ENCODE measurements around the gene MMGT1.

The MMGT1 gene

DNA sequence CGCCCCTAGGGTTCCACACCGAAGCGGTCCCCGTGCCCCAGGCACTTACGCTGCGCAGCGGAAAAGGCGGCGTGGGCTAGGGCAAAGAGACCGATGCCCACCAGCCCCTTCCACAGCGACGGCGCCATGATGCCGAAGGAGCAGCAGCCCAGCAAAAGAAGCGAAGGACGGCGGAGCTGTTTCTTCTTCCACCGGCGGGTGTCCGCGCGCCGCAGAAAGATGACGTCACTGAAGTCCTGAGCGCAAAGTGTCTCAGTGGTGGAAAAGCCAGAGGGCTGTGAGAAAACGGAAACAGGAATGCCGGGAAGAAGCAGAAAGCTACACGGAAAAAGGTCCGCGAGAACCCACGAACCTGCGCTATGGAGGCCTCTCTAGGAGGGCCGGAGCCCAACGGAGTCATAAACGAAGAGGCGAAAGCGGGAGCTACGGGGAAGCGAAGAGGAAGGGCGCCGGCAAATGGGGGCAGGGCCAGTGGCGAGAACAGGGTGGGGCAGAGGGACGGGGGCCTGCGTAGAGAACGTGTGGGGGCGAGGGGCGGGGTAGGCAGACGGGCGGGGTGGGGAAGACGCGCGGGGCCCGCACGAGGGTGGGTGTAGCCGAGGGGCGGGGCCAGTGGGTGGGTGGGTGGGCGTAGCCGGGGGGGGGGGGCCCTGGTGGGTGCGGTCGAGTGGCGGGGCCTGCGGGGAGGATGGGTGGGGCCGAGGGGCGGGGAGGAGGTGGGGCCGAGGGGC, at the start of gene MMGT1:
MMGT1 (minus strand) TSS at position 441 of the 731 bp plus-strand sequence; CDS start at position 128, 313 bp downstream.
- DNase-seq: peak; percentile 90

DNA sequence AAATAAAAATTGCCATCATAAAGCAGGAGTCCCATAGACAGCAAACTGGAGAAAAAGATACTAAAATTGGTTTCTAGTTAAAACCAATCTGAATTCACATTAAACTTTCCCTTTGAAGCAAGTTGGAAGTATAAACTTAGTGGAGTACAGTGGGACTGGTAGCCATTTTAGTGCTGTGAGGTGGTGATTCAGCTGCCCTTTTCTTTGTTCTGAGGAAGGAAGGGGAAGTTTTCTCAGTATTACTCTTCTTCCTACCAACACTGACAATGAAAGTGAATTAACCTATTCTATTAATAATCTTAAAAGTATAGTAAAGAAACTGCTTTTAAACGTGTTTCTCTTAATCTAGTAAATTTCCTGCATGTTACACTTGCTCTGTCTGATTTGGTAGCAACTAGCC, 48.1 kb upstream of the MMGT1 start:
- no peak for DNase-seq

DNA sequence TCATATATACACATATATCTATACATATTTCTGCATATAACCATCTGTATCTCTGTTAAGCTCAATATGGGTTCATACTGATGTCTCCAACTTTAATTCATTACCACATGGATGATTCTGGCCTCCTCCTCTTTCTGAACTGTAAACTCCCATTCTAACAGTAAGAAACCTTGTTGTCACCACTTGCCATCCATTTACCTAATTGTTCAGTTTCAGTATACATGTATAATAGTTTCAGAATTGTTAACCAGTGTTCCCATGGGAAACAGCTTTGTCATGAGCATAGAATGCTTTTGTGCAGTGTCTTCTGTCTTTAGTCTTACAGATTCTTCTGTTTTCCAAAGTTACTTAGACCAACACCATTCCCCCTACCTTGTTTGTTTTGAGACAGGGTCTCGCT, 47.4 kb upstream of the MMGT1 start:
- no peak for DNase-seq

DNA sequence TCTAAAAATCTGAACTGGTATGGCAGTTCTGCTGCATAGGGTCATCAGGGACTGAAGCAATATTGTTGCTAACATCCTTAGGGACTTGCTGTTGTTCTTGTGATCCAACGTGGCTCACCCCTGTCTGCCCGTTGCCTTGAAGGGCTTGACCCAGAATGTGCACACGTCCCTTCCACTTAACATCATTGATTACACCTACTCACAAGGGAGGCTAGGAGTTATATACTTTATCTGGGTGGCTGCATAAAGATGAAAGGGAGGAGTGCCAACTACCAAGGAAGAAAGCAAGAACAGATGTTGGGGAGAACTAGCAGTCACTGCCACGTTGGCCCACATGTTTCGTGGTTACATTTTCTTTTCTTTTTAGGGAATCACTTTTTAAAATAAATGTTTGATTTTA, 45.4 kb upstream of the MMGT1 start:
- DNase-seq: no peak

DNA sequence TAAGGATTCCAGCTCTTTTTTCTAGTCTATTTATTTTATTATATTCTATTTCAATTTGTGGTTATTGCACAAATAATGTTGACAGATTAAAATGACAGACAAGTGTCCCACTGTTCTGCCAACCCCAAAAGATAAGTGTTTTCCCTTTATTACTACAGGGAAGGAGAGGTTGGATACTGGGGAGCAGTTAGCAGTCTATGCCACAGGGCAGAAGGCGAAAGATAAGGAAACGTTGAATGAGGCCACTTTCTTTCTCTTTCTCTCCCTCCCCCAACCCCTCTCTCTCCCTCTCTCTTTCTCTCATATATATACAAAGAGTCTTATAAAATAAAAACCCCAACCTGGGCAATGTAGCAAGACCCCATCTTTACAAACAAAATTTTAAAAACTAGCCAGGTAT, 43.1 kb upstream of the MMGT1 start:
- DNase-seq: no peak

DNA sequence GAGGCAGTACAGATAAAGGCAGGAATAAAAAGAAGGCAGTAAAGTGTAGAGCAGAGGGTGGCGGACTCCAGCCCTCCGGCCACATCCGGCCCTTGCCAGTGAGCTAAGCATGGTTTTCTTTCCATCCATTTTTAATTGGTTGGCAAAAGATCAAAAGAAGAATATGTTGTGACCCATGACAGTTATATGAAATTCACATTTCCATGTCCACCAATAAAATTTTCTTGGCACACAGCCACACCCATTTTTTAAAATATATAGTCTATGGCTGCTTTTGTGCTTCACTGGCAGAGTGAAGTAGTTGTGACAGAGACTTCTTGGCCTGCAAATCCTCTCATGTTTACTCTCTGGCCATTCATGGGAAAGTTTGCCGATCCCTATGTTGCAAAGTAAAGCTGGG, 41.2 kb upstream of the MMGT1 start:
- no peak for DNase-seq

DNA sequence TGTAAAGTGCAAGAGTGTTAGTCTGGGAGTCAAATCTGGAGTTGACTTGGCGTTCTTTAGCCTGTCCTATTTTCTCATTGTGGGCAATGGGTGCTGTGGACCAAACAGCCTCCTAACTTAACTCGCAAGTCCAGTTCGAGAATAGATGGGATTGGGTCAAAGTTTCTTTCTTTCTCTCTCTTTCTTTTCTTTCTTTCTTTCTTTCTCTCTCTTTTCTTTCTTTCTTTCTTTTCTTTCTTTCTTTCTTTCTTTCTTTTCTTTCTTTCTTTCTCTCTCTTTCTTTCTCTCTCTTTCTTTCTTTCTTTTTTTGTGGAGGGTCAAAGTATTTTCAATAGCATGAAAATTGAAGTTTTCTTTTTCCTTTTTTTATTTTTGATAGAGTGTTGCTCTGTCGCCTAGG, 14.5 kb upstream of the MMGT1 start:
- no peak for DNase-seq

DNA sequence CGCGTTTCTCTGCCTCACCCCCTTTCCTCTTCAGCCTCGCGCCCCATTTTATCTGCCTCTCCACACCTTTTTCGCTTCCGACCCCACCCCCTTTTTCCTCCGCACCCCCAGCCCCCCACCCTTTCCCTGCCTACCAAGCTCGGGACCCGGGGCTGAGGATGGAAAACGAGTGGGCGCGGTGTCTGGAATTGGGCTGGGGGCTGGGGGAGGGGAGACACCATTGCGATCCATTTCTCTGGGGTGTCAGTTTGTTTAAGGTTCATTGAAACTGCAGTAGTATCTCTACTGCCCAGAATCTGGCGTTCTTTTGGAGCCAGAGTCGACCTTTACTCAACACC, 12.2 kb upstream of the MMGT1 start:
- no peak for DNase-seq

DNA sequence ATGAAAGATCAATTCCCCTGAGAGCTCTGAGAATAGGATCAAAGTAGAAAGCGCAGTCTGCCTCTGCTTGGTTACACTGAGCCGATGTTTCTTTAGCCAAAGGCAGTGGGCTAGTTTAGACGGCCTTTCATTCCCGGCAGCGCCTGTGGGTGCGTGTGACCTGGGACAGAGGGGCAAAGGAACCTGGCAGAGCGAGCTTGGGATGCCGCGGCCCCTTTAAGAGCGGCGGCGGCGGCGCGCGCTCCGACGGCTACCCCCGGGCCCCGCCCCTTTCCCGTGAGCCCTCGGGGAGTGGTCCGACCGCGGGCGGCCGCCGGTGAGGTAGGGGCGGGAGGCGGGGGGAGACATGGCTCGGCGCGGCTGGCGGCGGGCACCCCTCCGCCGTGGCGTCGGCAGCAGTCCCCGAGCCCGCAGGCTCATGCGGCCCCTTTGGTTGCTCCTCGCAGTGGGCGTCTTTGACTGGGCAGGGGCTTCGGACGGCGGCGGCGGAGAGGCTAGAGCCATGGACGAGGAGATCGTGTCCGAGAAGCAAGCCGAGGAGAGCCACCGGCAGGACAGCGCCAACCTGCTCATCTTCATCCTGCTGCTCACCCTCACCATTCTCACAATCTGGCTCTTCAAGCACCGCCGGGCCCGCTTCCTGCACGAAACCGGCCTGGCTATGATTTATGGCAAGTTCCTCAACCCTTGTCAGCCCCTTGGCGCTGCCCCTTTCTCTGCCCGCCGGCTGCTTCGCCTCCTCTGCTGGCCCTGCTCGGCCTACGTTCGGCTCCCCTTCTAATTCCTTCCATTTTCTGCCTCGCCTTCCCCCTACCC, 11.6 kb upstream of the MMGT1 start, which contains the start of gene SLC9A6:
SLC9A6 (plus strand) TSS at position 279 of the 816 bp plus-strand sequence; CDS start at position 503, 224 bp downstream.
- DNase-seq: peak; percentile 75

DNA sequence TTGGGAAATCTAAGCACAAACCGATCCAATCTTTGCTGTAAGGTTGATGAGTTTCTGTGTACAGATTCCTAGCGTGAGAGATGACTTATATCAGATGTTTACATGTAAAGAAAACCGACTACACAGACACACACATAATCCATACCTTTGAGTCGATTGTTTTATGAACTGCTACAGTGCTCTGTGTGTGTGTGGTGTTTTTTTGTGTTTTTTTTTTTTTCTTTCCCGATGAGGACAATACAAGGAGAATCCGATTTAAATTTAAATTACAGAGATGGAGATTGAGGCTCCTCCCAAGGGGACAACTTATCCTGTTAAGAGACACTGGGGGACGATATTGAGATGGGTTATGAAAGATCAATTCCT, 11.0 kb upstream of the MMGT1 start:
- DNase-seq: no peak

DNA sequence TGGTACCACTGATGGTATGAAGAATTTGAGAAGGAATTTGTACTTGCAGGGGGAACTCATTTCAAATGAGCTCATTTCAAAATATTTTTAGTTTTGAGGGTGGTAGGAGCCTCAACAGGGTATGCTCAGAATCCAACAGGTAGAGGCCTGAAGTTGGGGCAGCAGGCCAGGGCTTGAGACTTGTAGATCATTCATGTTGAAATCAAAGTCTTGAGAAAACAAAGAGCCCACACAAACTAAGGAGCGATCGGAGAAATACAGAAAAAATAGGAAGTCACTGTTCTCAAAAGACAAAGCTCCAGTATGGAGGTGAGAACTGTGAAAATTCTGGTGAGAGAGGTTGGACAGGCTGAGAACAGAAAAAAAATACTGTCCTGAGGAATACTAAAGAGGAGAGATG, 10.5 kb upstream of the MMGT1 start:
- no peak for DNase-seq

DNA sequence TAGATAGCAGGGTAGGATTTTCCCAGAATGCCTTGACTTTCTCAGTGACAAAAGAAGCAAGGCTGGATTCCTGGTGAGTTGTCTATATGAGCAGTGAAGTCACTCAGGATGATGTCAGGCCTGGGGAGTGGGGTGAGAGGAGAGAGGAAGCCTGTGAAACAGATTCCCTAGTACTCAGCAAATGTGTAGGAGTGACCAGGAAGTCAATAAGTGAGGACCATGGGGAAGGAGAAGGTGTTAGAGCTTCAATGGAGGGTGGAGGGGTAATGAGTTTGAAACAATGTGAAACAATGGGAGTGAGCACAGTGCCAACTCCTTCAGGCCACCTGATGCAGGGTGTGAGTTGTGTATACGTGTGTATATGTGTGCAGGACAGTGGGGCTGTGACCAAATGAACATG, 9.1 kb upstream of the MMGT1 start:
- DNase-seq: no peak

DNA sequence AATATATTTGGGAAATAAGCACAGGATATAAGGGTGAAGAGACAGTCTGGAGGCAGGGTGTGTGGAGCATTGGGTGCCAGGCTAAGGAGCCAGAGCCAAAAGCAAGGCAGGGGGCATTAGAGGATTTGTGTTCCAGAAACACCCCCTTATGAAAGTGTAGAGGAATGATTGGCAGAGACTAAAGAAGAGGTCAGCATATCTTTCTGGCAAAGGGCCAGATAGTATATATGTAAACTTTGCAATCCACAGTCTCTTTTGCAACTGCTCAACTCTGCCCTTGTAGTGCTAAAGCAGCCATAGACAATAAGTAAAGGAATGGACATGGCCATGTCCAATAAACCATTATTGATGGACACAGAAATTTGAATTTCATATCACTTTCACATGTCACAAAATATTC, 7.9 kb upstream of the MMGT1 start:
- DNase-seq: no peak

DNA sequence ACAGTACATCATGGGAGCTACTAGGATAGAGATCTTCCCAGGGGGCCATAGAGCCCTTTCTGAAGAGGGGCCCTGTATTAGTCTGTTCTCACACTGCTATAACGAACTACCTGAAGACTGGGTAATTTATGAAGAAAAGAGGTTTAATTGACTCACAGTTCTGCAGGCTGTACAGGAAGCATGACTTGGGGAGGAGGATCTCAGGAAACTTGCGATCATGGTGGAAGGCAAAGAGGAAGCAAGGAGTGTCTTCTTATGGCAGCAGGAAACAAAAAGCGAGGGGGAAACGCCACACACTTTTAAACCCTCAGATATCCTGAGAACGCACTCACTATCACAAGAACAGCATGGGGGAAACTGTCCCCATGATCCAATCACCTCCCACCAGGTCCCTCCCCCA, 7.2 kb upstream of the MMGT1 start:
- DNase-seq: no peak

DNA sequence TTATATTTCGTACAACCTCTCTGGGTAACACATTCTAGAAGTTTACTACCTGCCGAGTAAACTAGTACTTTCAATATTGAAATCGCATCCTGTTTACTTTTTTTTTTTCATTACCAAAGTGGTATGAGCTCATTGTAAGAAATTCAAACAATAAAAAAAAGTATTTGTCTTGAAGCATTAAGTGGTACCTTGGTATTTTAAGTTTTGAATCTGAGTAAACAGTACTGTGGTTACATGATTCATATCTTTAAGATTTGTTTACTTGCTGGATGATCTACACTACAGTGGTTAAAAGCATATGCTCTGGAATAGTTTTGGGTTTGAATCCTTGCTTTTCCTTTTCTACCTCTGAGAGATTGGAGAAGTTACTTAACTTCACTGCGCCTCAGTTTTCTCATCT, 3.8 kb upstream of the MMGT1 start:
- no peak for DNase-seq

DNA sequence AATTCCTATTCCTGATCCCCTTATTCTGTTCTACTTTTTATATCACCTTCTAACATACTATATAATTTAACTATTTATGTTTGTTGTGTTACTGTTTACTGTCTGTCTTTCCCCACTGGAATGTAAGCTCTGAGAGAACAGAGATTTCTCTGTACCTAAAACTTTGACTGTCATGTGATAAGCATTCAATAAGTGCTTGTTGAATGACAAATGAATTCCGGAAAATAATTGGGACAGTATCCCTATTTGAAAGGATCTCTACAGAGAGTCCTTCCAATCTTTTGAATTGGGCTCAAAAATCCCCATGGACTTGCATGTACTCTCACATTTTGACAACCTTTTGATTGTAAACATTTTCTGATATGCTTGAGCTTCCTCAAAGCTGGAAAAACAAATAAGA, 1.6 kb upstream of the MMGT1 start:
- no peak for DNase-seq

DNA sequence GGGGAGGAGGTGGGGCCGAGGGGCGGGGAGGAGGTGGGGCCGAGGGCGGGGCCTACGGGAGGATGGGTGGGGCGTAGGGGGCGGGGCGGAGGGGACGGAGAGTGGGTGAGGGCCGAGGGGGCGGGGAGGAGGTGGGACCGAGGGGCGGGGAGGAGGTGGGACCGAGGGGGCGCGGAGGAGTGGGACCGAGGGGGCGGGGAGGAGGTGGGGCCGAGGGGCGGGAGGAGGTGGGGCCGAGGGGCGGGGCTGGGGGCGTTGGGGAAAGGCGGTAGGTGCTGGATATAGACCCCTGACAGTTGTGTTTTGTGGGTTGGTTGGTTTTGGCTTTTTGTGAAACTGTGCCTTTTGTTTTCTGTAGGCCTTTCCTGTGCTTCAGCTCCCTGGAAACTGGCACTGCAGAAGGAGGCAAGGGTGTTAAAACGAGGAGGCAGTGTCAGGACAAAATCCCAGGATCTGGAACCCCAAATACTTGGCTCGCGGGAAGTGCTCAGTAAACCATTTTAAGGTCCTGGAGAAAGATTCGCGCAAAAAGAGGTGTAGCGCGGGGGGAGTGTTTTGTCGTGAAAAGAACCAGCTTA, 580 bp upstream of the MMGT1 start:
- peak; percentile 81 for DNase-seq

DNA sequence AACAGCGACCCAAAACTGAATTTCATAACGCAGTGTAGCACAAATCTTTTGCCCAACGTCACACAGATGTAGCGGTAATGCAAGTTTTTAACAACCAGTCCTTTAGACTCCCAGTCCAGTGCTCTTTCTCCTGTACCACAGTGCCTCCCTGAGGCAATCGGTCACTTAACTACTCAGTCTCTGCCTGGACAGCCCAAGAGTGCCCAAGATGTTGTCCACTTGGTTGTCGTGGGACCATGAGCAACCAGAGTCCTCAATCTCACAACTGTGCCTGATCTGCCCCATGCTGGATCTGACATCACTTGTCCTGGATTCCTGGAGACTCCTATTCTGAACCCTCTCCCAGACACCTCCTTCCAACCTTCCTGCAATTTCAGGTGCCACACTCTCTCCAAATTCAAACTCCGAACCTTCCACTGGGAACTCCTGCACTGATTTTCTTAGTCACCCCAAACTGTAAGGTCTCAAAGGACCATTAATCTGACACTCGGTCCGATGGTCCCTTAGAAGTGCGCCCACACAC, 702 bp downstream of the MMGT1 start:
- no peak for DNase-seq

DNA sequence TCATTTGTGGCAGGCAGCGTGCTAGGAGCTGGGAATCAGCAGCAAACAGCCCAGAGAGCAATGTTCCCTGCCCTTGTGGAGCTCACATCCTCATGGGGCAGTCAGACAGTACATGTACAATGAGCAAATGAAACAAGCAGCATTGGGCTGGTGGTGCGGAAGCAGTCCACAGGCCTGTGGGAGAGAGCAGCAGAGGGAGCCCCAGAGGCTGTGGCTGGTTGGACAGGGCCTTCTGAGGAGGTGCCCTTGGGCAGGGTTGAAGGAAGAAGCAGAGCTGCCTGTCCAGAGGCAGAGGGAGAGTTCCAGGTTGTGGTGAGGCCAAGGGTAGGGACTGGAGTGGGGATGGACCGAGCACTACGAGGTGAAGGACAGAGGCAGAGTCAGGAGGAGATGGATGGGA, 22.5 kb downstream of the MMGT1 start:
- DNase-seq: no peak

DNA sequence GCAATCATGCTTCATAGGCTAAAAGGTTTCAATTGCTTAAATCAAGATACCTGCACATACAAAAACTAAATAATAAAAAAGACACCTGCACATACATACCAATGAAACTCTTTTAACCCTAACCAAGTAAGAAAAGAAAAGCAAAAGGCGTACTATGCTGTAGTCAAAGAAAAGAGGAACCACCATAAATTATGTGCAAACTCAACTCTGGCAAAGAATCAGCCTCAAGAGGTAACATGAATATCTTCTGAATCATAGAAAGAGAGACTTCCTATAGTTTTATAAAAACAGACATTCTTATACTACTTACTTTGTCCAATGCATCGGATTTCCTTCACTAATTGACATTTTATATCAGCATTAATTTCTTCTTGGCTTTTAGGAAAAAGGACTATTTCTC, 29.3 kb downstream of the MMGT1 start:
- no peak for DNase-seq

DNA sequence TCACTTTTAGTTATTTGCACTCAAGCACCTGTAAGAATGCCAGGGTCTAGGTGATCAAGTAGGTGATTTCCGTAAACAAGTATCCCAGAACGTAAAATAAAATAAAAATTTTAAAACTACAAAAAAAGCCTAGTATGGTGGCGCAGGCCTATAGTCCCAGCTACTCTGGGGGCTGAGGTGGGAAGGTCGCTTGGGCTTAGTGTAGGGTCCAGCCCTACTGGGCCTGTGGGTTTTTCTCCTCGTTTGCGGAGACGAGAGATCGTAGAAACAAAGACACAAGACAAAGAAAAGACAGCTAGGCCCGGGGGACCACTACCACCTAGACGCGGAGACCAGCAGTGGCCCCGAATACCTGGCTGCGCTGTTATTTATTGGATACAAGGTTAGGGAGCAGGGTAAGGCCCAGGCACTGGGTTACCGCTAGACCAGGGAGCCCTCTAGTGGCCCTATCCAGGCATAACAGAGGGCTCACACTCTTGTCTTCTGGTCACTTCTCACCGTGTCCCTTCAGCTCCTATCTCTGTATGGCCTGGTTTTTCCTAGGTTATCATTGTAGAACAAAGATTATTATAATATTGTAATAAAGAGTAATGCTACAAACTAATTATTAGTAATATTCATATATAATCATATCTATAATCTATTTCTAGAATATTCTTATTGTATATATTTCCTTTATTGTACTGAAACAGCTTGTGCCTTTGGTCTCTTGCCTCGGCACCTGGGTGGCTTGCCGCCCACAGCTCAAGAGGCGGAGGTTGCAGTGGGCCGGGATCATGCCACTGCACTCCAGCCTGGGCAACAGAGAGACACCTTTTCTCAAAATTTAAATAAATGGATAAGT, 41.9 kb downstream of the MMGT1 start:
- DNase-seq: peak; percentile 26

DNA sequence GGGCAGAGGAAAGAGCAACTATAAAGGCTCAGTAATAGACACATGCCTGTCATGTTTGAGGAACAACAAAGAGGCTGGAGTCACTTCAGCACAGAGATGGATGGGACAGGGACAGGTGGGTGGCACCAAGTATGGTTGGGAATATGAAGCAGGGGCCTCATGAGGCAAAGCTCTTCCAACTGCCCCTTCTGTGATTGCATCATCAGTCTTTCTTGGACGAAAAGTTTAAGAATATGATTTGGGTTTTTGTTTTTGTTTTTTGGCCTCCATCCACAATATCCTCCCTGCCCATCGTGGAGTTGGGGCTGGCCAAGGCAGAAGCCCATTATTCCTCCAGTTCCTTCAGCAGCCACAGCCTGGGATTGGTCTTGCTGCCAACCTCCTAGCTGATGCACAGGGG, 45.9 kb downstream of the MMGT1 start:
- no peak for DNase-seq

DNA sequence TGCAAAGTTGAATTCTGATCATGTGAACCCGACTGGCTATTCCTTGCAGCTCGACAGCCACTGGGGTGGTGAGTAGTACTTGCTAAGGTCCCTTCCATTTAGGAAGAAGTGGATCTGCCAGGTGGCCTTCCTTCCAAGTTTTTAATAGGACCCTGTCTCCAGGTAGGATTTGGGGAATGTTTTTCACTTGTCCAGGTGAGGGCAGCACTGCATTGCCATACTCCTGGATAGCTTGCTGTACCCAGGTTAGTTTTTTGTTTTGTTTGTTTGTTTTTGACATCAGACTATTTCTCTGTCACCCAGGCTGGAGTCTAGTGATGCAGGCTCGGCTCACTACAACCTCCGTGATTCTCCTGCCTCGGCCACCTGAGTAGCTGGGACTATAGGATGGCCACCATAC, 50.4 kb downstream of the MMGT1 start:
- no peak for DNase-seq

All from NCI-H1436 (cell line).